GM18519 (cell line): ENCODE data around the gene KCNQ2.

Experiments used
- ATAC-seq: cut with Tn5 transposase; IDR thresholded peaks from one replicate; pipeline ENCODE4 v1.9.1; 2021; ENCODE audit warnings: mild to moderate bottlenecking, moderate library complexity; ENCODE audit not compliant: unreplicated experiment, low FRiP score

Gene KCNQ2

GRCh38 chr20:63458170-63459069 lies 14.0 kb downstream of the KCNQ2 start:
- ATAC-seq, result no peak

DNA sequence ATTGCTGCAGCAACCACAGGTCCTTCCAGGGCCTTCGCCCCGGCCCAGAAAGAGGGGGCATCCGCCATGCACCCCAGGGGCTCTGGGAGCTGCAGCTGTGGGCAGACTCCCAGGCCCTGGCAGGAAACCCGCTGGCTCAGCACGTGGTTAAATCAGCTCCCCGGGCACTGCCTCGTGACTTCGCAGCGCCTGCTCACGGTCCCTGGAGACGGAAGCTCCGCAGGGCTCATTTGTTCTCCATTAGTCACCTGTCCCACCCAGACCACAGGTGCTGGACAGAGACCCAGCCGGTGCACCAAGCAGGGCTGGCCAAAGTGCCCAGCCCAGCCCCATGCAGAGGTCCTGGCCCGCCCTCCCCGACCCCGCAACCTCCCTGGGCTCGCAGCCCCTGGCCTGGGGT lies 14.7 kb downstream of the KCNQ2 start:
- no peak for ATAC-seq

GRCh38 chr20:63456429-63457284 lies 15.8 kb downstream of the KCNQ2 start:
- no peak for ATAC-seq

- ATAC-seq, result no peak
These were observed 16.9 kb downstream of the KCNQ2 start for GRCh38 chr20:63455568-63455859.

- no peak for ATAC-seq
These were observed 17.5 kb downstream of the KCNQ2 start for GRCh38 chr20:63454731-63455567.

- ATAC-seq, result no peak
These were observed 19.5 kb downstream of the KCNQ2 start for GRCh38 chr20:63452821-63453523.

DNA sequence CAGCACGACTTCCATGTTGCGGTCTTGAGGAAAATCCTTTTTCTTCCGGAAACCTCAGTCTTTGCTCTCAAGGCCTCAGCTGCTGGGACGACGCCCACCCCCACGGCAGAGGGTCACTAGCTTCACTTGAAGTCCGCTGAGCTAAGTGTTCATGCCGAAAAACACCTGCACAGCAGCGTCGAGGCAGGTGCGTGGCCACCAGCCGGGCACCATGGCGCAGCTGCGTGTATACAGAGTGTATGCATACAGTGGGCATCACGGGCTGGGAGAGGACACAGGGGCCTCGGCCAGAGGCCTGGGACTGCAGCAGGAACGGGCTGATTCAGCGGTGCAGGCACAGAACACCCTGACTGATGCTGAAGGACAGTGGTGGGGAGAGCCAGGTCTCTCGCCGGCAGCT lies 20.1 kb downstream of the KCNQ2 start:
- no peak for ATAC-seq

DNA sequence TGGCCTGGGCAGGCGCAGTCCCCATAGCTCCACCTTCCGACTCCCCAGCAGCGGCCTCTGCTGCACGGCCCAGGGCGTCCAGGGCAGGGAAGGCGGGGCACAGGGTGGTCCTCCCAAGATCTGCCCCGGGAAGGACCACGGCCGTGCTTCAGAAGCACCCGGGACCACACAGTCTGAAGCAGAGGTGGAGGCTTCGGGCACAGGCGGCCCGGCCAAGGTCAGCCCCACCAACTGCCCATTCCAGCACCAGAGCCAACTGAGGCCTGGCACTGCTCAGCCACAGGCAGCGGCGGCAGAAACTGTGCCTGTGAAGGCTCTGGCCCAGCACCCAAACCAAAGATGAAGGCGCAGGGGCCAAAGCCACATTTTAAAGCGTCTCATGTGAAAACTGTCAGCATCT lies 20.6 kb downstream of the KCNQ2 start:
- no peak for ATAC-seq

DNA sequence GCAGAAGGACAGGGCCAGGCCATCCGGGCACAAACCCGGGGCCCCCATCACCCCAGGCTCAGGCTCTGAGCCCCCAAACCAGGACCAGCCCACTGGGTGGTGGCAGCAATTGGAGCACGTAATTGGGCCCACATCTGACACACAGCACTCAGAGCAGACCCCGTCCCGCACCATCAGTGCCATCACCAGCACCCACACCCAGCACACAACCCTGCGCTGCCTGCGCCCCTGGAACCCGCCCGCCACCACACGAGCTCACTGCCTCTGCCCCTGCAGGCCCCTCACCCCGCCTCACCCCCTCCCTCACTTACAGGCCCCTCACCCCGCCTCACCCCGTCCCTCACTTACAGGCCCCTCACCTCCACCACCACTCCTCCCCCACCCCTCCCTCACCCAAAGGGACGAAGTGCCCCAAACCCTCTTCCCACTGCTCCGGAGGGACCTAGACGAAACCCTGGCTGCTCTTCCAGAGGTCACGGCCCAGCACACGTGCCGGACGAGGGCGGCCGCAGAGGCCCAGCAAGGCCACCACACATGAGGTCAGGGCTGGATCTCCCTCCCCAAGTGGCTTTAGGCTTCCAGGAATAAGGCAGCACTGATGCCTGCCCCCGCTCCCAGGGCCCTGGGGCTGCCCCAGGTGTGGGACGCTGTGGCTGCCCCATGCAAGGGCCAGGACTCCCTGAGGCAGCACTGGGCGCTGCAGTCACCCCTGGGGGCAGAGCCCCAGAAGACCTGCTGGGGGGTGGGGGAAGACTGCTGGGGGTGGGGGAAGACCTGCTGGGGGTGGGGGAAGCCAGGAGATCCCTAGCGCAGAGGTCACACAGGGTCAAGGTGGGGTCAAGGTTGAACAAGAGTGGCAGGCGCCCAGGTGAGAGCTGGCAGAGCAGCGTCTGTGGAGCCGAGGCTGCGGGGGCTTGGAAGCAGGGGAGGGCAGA lies 22.4 kb downstream of the KCNQ2 start:
- no peak for ATAC-seq

DNA sequence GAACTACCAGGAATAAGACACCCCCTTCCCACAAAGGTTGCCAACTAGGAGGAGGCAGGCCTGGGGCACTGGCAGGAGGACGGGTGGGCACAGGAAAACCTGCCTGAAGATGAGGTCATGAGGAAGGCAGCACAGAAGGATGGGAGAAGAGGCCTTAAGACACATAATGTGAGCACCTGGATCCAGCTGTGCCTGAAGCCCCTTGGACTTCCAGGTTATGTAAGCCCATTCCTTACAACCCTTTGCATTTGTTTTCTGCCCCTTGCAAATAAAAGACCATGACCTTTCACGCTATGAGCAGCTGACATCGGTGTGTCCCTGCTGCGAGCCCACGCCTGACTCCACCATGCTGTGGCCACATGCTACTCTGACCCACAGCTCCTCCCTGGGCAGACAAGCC lies 23.4 kb downstream of the KCNQ2 start:
- ATAC-seq, result no peak

DNA sequence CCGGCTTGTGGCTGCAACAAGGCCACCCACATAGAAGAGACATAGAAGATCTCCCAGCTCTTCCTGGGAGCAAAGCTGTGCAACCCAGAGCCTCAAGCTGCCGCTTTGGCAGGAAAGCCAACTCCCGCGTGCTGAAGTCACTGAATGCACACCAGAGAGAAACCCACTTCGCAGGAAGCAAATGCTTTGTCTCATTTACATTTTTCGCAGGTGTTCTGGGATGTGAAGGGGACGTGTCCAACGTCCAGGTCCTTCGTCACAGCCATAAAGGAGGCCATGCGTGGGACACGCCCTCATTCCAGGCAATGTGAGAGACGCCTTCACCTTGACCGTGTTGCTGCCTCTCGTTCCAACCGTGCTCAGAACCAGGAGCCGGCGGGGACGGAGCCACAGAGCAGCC lies 24.4 kb downstream of the KCNQ2 start:
- ATAC-seq, result no peak

- ATAC-seq, result no peak
These were observed 25.1 kb downstream of the KCNQ2 start for GRCh38 chr20:63447320-63447719.

GRCh38 chr20:63446216-63447024 lies 26.0 kb downstream of the KCNQ2 start:
- no peak for ATAC-seq

GRCh38 chr20:63445075-63445734 lies 27.2 kb downstream of the KCNQ2 start:
- no peak for ATAC-seq

DNA sequence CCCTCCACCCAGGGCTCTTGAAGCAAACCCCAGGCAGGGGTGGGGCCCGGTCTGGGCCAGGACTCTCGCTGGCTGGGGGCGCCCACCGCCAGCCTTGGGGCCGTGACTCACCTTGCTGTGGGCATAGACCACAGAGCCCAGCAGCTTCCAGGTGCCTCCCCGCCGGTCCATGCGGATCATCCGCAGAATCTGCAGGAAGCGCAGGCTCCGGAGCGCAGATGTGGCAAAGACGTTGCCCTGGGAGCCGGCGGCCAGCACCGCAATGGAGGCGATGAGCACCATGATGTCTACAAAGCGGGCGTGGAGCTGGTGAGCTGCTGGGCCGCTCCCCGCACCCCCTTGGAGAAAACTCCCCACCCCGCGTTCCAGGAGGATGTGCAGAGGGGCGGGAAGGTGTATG lies 27.9 kb downstream of the KCNQ2 start:
- no peak for ATAC-seq

DNA sequence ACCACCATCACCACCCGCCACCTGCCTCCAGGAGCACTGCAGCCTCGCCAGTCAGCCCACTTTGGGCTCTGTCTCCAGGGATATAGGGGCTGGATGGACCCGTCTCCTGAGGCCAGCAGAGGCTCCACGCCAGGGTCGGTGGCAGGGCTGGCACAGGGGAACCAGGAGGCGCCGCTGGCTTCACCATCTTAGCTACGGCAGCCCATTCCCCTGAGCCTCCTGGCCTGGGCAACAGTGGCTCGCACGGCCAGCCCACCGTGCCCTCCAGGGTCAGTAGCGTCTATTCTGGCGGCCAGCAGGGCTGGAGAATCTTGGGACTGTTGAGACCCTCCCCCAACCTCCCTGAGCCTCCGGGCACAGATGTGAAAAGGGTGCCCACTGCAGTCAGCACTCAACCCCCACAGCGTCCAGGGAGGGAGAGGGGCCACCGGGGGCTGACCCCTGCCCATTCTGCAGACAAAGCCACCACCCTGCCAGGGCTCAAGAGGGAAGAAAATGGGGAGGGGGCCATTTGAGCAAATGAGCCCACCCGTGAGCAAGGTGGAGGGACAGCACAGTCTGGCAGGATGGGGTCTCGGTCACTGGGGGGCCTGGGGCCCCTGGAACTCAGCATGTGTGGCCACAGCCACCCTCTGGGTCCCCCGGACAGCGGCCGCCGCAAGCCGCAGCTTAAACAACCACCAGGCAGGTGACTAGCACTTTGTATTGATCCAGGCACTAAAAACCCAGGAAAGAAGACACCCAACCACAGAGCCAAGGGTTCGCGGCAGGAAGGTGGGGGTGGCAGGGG lies 28.7 kb downstream of the KCNQ2 start:
- no peak for ATAC-seq

DNA sequence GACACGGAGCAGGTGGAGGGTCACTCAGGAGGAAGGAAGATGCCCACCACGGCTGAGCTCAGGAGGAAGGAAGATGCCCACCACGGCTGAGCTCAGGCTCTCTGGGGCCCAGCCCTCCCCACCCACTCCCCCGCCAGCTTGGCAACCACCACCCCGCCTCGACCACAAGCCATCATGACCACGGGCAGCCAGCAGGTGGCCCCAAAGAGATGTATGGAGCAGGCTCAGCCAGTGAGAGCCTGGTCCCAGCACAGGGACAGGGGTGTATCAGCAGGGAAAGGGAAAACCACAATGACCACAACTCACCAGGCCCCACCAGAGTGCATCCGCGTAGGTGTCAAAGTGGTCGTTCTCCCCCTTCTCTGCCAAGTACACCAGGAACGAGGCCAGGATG lies 30.4 kb downstream of the KCNQ2 start:
- ATAC-seq, result no peak
